Panc1 (cell line): ENCODE results near the gene SPINK4. TPM values are rescaled to one million over a fixed set of nuclear protein-coding genes. Genes with fewer than 3 reads are reported as not detected.

Experiments
- ATAC-seq: fragments of 200-7000 bp; cut with Tn5 transposase; 2 replicates; pipeline ENCODE4 v1.9.1; 2020; ENCODE audit warnings: mild to moderate bottlenecking, moderate library complexity
- BruUV-seq: library from RNA; stranded (reverse); fragments of 400-500 nt; replicated peaks from 2 replicates; lab custom pipeline; 2021; lab: Mats Ljungman, UMichigan
- CTCF ChIA-PET: fragments of 300-600 bp; sonication (Branson Sonifier 250); formaldehyde crosslinking; loops from one replicate; lab custom pipeline; 2022; ENCODE audit warnings: antibody characterized with exemption; lab: Charles Lee
- POLR2A ChIA-PET: fragments of 300-600 bp; sonication (Branson Sonifier 250); formaldehyde crosslinking; loops from one replicate; lab custom pipeline; 2022; ENCODE audit warnings: antibody characterized with exemption; lab: Charles Lee
- DNase-seq: peaks from one replicate; pipeline ENCODE4 v3.0.0-alpha.2; 2010; ENCODE audit warnings: low read depth, low spot score
- H3K27ac ChIP-seq: 2 replicates; pipeline ENCODE4 v1.5.1; 2011; ENCODE audit warnings: mild to moderate bottlenecking, low read length, inconsistent platforms
- H3K27me3 ChIP-seq: fragments of 200-500 bp; sonication (Bioruptor generic); 2 replicates; pipeline ENCODE4 v1.6.0; 2014; ENCODE audit warnings: low read length, inconsistent platforms; ENCODE audit not compliant: control insufficient read depth, insufficient read depth
- H3K36me3 ChIP-seq: fragments of 200-500 bp; sonication (Bioruptor generic); 2 replicates; pipeline ENCODE4 v1.5.1; 2014; ENCODE audit warnings: inconsistent platforms, mild to moderate bottlenecking, low read length, moderate library complexity; ENCODE audit not compliant: control insufficient read depth, insufficient read depth
- H3K4me1 ChIP-seq: 2 replicates; pipeline ENCODE4 v1.5.1; 2011; ENCODE audit warnings: inconsistent platforms, mild to moderate bottlenecking, low read length, moderate library complexity; ENCODE audit not compliant: control insufficient read depth, insufficient read depth
- H3K4me3 ChIP-seq, 2 experiments: 2 replicates each; pipeline ENCODE4 v1.5.1; 2011 to 2012; ENCODE audit warnings: low read depth in 2 of 2, low read length in 2 of 2, mild to moderate bottlenecking in 2 of 2, inconsistent platforms in 1 of 2, moderate library complexity in 1 of 2
- H3K9me3 ChIP-seq: fragments of 200-500 bp; sonication (Bioruptor generic); 2 replicates; pipeline ENCODE4 v1.5.1; 2014; ENCODE audit warnings: low read depth, mild to moderate bottlenecking, inconsistent platforms, low read length, moderate library complexity; ENCODE audit not compliant: control insufficient read depth, insufficient read depth
- POLR2AphosphoS5 ChIP-seq: IDR thresholded peaks from 2 replicates; pipeline ENCODE4 v1.6.1; 2012; ENCODE audit warnings: mild to moderate bottlenecking, low read depth, low read length, moderate library complexity
- SIN3A ChIP-seq: IDR thresholded peaks from 2 replicates; pipeline ENCODE4 v1.6.1; 2012; ENCODE audit warnings: low read depth, mild to moderate bottlenecking, low read length, moderate library complexity, borderline replicate concordance; ENCODE audit not compliant: insufficient read depth
- TCF7L2 ChIP-seq: IDR thresholded peaks from 2 replicates; pipeline ENCODE4 v1.6.1; 2011; ENCODE audit warnings: mild to moderate bottlenecking, low read depth, low read length, inconsistent platforms
- in situ Hi-C: cut with HindIII; loops from 2 replicates; pipeline ENCODE4 v1.10.0; 2016; ENCODE audit warnings: low sequenced_read_pairs, low pct_unique_long_range_greater_than_20kb
- intact Hi-C: fragments of 100-400 bp; cut with micrococcal nuclease; formaldehyde crosslinking; loops from one replicate; pipeline ENCODE4 v1.10.0; 2022; ENCODE audit not compliant: unreplicated experiment
- total RNA-seq: library from RNA; stranded (reverse); gene quantifications from one replicate; pipeline ENCODE4 v1.2.1, GENCODE V29; 2021; ENCODE audit not compliant: unreplicated experiment
- TF ChIP-seq, protein P1 (sequence below), 2 experiments: IDR thresholded peaks; 2 replicates each; pipeline ENCODE4 v1.6.1; 2011 to 2012; ENCODE audit warnings: low read depth in 2 of 2, control low read depth in 1 of 2, low read length in 1 of 2, mild to moderate bottlenecking in 1 of 2, moderate library complexity in 1 of 2; ENCODE audit not compliant: insufficient read depth in 1 of 2
- TF ChIP-seq, protein P2 (sequence below): fragments of 450-650 bp; IDR thresholded peaks from 2 replicates; pipeline ENCODE4 v1.5.1; 2017; ENCODE audit warnings: mild to moderate bottlenecking

Gene SPINK4
- total RNA-seq, 1 experiment from 2014 or later: not detected

DNA sequence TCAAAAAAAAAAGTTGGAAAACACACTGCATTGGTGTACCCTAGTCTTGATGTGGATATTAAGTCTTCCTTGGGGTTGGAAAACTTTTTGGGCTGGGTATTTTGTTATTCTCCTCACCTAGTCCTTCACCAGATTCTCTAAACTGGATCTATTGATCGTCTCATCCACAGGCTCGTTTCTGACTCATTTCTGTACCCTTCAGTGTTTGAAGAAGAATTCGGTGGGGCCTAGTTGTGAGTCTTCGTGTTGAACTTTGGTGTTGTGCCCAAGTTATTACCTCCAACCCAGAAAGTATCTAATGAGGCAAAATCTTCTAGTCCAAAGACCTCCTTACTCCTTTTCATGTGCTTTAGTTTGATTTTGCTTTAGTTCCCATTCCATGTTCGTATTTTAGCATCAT, 51.9 kb downstream of the SPINK4 start:
- Histone ChIP-seq H3K4me3 (no peak overlapping the region), H3K27ac (0 out of 2 replicates have a peak overlapping the region, but pooled peaks have one; percentile 10), H3K9me3 (no peaks in the 10 kb centered on the region), H3K27me3 (no peaks in the 10 kb centered on the region), H3K4me1 (peaks cover 30% of the 10 kb centered on the region), H3K36me3 (peaks cover 27% of the 10 kb centered on the region)
- TF ChIP-seq SIN3A: no peak
- ChIA-PET POLR2A (no interaction called here), CTCF (no interaction called here)
- BruUV-seq: no TSS peak
- intact Hi-C loops: no loop called here
- in situ Hi-C loops: no loop called here
- ATAC-seq (no peak), DNase-seq (no peak)

DNA sequence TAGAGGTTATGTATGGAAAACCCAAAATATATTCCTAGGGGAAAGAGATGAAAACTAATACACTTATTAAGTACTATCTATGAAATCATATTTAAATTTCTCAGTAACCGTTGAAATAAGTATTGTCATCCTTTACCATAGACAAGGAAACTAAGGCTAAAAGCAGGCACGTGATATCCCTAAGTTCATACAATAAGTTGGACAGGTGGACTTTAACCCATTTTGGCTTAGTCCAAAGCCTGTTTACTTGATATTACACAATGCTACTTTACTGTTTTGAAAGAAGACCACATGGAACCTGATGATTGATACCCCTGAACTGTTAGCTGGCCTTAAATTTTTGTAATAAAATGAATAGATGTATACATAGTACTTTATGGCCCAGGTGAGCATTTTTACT, 53.8 kb downstream of the SPINK4 start:
- H3K27ac ChIP-seq: no peak overlapping the region
- no peaks in the 10 kb centered on the region for H3K27me3 ChIP-seq
- ATAC-seq (no peak), DNase-seq (no peak)
- no peak overlapping the region for H3K4me3 ChIP-seq
- BruUV-seq: no TSS peak
- H3K36me3 ChIP-seq: peaks cover 28% of the 10 kb centered on the region
- H3K9me3 ChIP-seq: no peaks in the 10 kb centered on the region
- TF ChIP-seq POLR2AphosphoS5 (no peak), TCF7L2 (no peak), SIN3A (no peak)
- TF ChIP-seq, protein P1, sequence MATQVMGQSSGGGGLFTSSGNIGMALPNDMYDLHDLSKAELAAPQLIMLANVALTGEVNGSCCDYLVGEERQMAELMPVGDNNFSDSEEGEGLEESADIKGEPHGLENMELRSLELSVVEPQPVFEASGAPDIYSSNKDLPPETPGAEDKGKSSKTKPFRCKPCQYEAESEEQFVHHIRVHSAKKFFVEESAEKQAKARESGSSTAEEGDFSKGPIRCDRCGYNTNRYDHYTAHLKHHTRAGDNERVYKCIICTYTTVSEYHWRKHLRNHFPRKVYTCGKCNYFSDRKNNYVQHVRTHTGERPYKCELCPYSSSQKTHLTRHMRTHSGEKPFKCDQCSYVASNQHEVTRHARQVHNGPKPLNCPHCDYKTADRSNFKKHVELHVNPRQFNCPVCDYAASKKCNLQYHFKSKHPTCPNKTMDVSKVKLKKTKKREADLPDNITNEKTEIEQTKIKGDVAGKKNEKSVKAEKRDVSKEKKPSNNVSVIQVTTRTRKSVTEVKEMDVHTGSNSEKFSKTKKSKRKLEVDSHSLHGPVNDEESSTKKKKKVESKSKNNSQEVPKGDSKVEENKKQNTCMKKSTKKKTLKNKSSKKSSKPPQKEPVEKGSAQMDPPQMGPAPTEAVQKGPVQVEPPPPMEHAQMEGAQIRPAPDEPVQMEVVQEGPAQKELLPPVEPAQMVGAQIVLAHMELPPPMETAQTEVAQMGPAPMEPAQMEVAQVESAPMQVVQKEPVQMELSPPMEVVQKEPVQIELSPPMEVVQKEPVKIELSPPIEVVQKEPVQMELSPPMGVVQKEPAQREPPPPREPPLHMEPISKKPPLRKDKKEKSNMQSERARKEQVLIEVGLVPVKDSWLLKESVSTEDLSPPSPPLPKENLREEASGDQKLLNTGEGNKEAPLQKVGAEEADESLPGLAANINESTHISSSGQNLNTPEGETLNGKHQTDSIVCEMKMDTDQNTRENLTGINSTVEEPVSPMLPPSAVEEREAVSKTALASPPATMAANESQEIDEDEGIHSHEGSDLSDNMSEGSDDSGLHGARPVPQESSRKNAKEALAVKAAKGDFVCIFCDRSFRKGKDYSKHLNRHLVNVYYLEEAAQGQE (IDR thresholded peaks at IDR 0.05; ENCODE audit: insufficient read depth in 1 of 2, low read depth in 2 of 2, low read length in 1 of 2): no peak
- TF ChIP-seq, protein P2, sequence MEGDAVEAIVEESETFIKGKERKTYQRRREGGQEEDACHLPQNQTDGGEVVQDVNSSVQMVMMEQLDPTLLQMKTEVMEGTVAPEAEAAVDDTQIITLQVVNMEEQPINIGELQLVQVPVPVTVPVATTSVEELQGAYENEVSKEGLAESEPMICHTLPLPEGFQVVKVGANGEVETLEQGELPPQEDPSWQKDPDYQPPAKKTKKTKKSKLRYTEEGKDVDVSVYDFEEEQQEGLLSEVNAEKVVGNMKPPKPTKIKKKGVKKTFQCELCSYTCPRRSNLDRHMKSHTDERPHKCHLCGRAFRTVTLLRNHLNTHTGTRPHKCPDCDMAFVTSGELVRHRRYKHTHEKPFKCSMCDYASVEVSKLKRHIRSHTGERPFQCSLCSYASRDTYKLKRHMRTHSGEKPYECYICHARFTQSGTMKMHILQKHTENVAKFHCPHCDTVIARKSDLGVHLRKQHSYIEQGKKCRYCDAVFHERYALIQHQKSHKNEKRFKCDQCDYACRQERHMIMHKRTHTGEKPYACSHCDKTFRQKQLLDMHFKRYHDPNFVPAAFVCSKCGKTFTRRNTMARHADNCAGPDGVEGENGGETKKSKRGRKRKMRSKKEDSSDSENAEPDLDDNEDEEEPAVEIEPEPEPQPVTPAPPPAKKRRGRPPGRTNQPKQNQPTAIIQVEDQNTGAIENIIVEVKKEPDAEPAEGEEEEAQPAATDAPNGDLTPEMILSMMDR: no peak
- CTCF ChIA-PET: no interaction called here
- peaks cover 24% of the 10 kb centered on the region for H3K4me1 ChIP-seq
- intact Hi-C loops: no loop called here
- POLR2A ChIA-PET: no interaction called here
- in situ Hi-C loops: no loop called here

DNA sequence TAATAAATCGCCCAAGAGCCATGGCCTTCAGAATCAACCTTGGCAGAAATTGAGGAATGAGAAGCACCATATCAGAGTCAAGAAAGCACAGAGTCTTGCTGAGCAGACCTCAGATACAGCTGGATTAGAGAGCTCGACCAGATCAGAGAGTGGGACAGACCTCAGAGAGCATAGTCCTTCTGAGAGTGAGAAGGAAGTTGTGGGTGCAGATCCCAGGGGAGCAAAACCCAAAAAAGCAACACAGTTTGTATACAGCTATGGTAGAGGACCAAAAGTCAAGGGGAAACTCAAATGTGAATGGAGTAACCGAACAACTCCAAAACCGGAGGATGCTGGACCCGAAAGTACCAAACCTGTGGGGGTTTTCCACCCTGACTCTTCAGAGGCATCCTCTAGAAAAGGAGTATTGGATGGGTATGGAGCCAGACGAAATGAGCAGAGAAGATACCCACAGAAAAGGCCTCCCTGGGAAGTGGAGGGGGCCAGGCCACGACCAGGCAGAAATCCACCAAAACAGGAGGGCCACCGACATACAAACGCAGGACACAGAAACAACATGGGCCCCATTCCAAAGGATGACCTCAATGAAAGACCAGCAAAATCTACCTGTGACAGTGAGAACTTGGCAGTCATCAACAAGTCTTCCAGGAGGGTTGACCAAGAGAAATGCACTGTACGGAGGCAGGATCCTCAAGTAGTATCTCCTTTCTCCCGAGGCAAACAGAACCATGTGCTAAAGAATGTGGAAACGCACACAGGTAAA, 54.9 kb downstream of the SPINK4 start:
- Histone ChIP-seq H3K4me1 (peaks cover 19% of the 10 kb centered on the region), H3K4me3 (no peak overlapping the region), H3K27me3 (no peaks in the 10 kb centered on the region), H3K27ac (no peak overlapping the region), H3K36me3 (peaks cover 28% of the 10 kb centered on the region), H3K9me3 (no peaks in the 10 kb centered on the region)
- no peak for DNase-seq
- ChIA-PET POLR2A (no interaction called here), CTCF (no interaction called here)
- in situ Hi-C loops (no loop called here), intact Hi-C loops (no loop called here)
- BruUV-seq: no TSS peak
- no peak for ATAC-seq
- TF ChIP-seq, protein P2: no peak
- TF ChIP-seq, protein P1 (IDR thresholded peaks at IDR 0.05; ENCODE audit: insufficient read depth in 1 of 2, low read depth in 2 of 2, low read length in 1 of 2): no peak
- TF ChIP-seq SIN3A: no peak
- no peak for TF ChIP-seq TCF7L2
- no peak for TF ChIP-seq POLR2AphosphoS5
